HepG2 (cell line): ENCODE data around the gene BTN1A1. TPM values are rescaled to one million over a fixed set of nuclear protein-coding genes. Genes with fewer than 3 reads are reported as not detected.
A peak's percentile ranks its signal among the peaks of the same experiment; 100 is the strongest.

Experiments
- ATF1 ChIP-seq: IDR thresholded peaks from 2 replicates; pipeline ENCODE4 v1.6.1; 2016; ENCODE audit warnings: mild to moderate bottlenecking, control low read depth
- BRD4 ChIP-seq: sonication (generic); formaldehyde crosslinking; IDR thresholded peaks from 2 replicates; pipeline ENCODE4 v1.4.0; 2020; ENCODE audit warnings: missing genetic modification reagents
- CEBPB ChIP-seq: IDR thresholded peaks from 2 replicates; pipeline ENCODE4 v1.6.1; 2011; ENCODE audit warnings: low read depth, low read length, improper control_type of control experiment, borderline replicate concordance
- FOXA3 ChIP-seq: IDR thresholded peaks from 2 replicates; pipeline ENCODE4 v1.6.1; 2016; ENCODE audit warnings: missing genetic modification reagents, missing compliant biosample characterization
- HMGXB3 ChIP-seq: sonication (generic); formaldehyde crosslinking; IDR thresholded peaks from 2 replicates; pipeline ENCODE4 v1.4.0; 2020; ENCODE audit warnings: missing genetic modification reagents, borderline replicate concordance
- HNRNPLL ChIP-seq: fragments of 200-400 bp; formaldehyde crosslinking; IDR thresholded peaks from 2 replicates; pipeline ENCODE4 v1.6.1; 2017; ENCODE audit warnings: mild to moderate bottlenecking, low read depth, low read length; ENCODE audit not compliant: poor library complexity, severe bottlenecking
- KDM3A ChIP-seq: IDR thresholded peaks from 2 replicates; pipeline ENCODE4 v1.6.1; 2018; ENCODE audit warnings: low read depth, missing compliant biosample characterization
- NCOA2 ChIP-seq: sonication (generic); formaldehyde crosslinking; IDR thresholded peaks from 2 replicates; pipeline ENCODE4 v1.8.0; 2022; ENCODE audit warnings: inconsistent platforms
- NCOA5 ChIP-seq: sonication (generic); formaldehyde crosslinking; IDR thresholded peaks from 2 replicates; pipeline ENCODE4 v1.4.0; 2020; ENCODE audit warnings: missing genetic modification reagents
- NR0B2 ChIP-seq: sonication (generic); formaldehyde crosslinking; IDR thresholded peaks from 2 replicates; pipeline ENCODE4 v1.4.0; 2020; ENCODE audit warnings: mild to moderate bottlenecking, missing genetic modification reagents
- PLSCR1 ChIP-seq: sonication (generic); formaldehyde crosslinking; IDR thresholded peaks from 2 replicates; pipeline ENCODE4 v1.5.0; 2020; ENCODE audit warnings: missing genetic modification reagents, mild to moderate bottlenecking, borderline replicate concordance
- PRMT3 ChIP-seq: sonication (generic); formaldehyde crosslinking; IDR thresholded peaks from 2 replicates; pipeline ENCODE4 v1.8.1; 2022; ENCODE audit warnings: low read depth, mild to moderate bottlenecking, moderate library complexity, missing genetic modification reagents, borderline replicate concordance
- RXRA ChIP-seq: sonication (generic); formaldehyde crosslinking; IDR thresholded peaks from 2 replicates; pipeline ENCODE4 v1.5.1; 2020; ENCODE audit warnings: missing genetic modification reagents
- SOX6 ChIP-seq, 2 experiments: fragments of 450-650 bp in 1 of 2; sonication (generic) in 1 of 2; formaldehyde crosslinking in 1 of 2; IDR thresholded peaks; 2 replicates each; pipeline versions ENCODE4 v1.4.0 to v1.6.1; 2017 to 2020; ENCODE audit warnings: antibody characterized with exemption in 1 of 2, mild to moderate bottlenecking in 1 of 2, missing genetic modification reagents in 1 of 2
- TEF ChIP-seq: sonication (generic); formaldehyde crosslinking; IDR thresholded peaks from 2 replicates; pipeline ENCODE4 v1.5.0; 2020; ENCODE audit warnings: missing genetic modification reagents
- TOE1 ChIP-seq: sonication (generic); formaldehyde crosslinking; IDR thresholded peaks from 2 replicates; pipeline ENCODE4 v1.4.0; 2020; ENCODE audit warnings: mild to moderate bottlenecking, missing genetic modification reagents
- TRIM24 ChIP-seq: sonication (generic); formaldehyde crosslinking; IDR thresholded peaks from 2 replicates; pipeline ENCODE4 v1.8.0; 2022; ENCODE audit warnings: mild to moderate bottlenecking, missing genetic modification reagents
- ZNF496 ChIP-seq: sonication (generic); formaldehyde crosslinking; IDR thresholded peaks from 2 replicates; pipeline ENCODE4 v1.8.1; 2023; ENCODE audit warnings: mild to moderate bottlenecking, moderate library complexity, missing genetic modification reagents; ENCODE audit not compliant: insufficient replicate concordance
- ZNF574 ChIP-seq: sonication (generic); formaldehyde crosslinking; IDR thresholded peaks from 2 replicates; pipeline ENCODE4 v1.4.0; 2020; ENCODE audit warnings: missing genetic modification reagents
- ZNF605 ChIP-seq: sonication (generic); formaldehyde crosslinking; IDR thresholded peaks from 2 replicates; pipeline ENCODE4 v1.8.0; 2022; ENCODE audit warnings: mild to moderate bottlenecking, missing genetic modification reagents
- polyA plus RNA-seq, 8 experiments: library from polyadenylated mRNA; depleted of rRNA in 3 of 8; stranded (reverse) in 7 of 8; unstranded in 1 of 8; fragments of >200 nt; fragmentation: Illumina TruSeq in 4 of 8; extraction: Trizol in 4 of 8; gene quantifications; 2 replicates each; pipeline versions ENCODE4 v1.2.1 to v1.2.3, GENCODE V29; 2011 to 2016; ENCODE audit warnings: low read depth in 4 of 8, missing spikeins in 1 of 8, mixed read lengths in 1 of 8; ENCODE audit not compliant: insufficient read depth in 1 of 8
- total RNA-seq, 5 experiments: library from RNA; depleted of rRNA; stranded (reverse); fragments of >200 nt; fragmentation: Illumina TruSeq; extraction: Trizol; gene quantifications; 2 replicates each; pipeline ENCODE4 v1.2.3, GENCODE V29; 2016; ENCODE audit warnings: low read depth in 1 of 5

The BTN1A1 gene
- total and polyA plus RNA-seq, 2 of the 13 experiments (the other 11 are each of a cell fraction or from before 2014, with no cell fraction given): 0.04 TPM; not detected in 1

GRCh38 chr6:26537160-26537845 is 37.2 kb downstream of the BTN1A1 start (continued):
- TF ChIP-seq HMGXB3 (peak; percentile 47; the same call in 1 of the 2 replicates), SOX6 (IDR thresholded peaks at IDR 0.05) (no peak), SOX6 (CRISPR knock-in tag; IDR thresholded peaks at IDR 0.05) (peak; percentile 84), TRIM24 (CRISPR knock-in tag) (no peak), NCOA5 (CRISPR knock-in tag) (no peak), KDM3A (CRISPR knock-in tag) (peak; percentile 70; the same call in 1 of the 2 replicates), FOXA3 (peak; percentile 83), TEF (CRISPR knock-in tag) (no peak), HNRNPLL (peak; percentile 62), NR0B2 (CRISPR knock-in tag) (peak; percentile 84), ZNF605 (peak; percentile 65; the same call in 1 of the 2 replicates), PRMT3 (peak; percentile 81), RXRA (CRISPR knock-in tag) (peak; percentile 77), TOE1 (CRISPR knock-in tag) (peak; percentile 16; the same call in 1 of the 2 replicates), BRD4 (CRISPR knock-in tag) (no peak), ZNF496 (CRISPR knock-in tag) (no peak), PLSCR1 (CRISPR knock-in tag) (no peak), ATF1 (peak; percentile 73), CEBPB (peak; percentile 96), NCOA2 (CRISPR knock-in tag) (peak; percentile 53), ZNF574 (CRISPR knock-in tag) (peak; percentile 72)
